NCI-H1048 (cell line): ENCODE results near the gene LCMT2.
A peak's percentile ranks its signal among the peaks of the same experiment; 100 is the strongest.
"Not testable (repeated sequence)": the region's sequence is repeated elsewhere in the genome, so short reads cannot be mapped to it uniquely, and the experiment has no call there.

Experiments
- DNase-seq: peaks from one replicate; lab custom pipeline; 2025; lab: John Stamatoyannopoulos, UW

The LCMT2 gene

DNA sequence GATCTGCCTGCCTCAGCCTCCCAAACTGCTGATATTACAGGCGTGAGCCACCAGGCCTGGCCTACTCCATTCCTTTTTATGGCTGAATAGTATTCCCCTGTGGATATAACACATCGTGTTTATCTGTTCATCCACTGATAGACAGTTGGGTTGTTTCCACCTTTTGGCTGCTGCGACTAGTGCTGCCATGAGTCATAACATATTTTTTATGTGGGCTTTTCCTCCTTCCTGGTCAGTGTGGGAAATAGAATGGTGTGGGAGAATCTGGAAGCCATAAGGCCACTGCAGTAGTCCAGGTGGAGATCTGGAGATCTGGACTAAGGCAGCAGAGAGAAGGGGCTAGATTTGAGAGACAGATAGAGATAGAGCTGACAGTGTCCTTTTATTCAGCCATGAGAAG is 16.2 kb downstream of the LCMT2 start:
- DNase-seq: no peak

DNA sequence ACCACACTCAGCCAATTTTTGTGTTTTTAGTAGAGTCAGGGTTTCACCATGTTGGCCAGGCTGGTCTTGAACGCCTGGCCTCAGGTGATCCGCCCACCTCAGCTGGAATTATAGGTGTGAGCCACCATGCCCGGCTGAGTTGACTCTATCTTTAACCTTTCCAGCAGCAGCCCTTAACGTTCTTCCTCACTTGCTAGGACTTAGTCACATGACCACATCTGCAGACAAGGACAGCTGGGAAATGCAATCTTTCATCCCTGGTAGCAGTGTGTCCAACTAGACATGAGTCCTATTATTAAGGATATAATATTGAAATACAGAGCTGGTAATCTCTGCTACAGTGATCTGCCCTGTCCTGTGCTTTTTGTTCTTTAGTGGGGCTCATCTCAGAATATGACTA is 18.0 kb downstream of the LCMT2 start:
- DNase-seq: no peak

DNA sequence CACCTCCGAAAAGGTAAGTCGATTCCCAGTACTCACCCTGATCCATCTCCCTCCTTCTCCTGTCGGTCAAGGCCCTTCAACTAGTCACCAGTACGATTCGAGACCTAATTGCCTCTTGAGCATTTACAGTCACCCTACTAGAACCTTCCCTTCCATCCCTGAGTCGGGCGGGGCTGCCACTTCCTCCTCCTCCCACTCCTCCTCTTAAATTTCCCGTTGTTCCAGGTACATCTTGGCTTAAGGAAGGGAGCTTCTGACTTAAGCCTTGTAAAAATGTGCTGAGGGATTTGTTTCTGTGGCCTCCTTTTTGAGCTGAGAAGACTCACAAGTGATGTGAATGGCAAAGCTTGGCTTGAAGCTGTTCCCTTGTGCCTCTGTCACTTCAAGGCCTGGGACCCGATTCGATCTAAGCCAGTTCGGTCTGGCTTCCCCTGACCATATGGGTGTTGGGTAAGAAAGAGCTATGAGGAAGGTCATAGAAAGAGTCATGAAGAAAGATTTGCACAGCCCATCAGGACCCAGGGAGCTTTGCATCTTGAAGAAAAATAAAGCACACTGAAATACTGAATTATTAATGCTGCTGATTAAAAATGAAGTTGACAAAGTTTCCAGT is 28.1 kb downstream of the LCMT2 start, which contains the start of gene TGM7:
TGM7 (minus strand) TSS at position 51 of the 613 bp plus-strand sequence.
- DNase-seq: no peak

DNA sequence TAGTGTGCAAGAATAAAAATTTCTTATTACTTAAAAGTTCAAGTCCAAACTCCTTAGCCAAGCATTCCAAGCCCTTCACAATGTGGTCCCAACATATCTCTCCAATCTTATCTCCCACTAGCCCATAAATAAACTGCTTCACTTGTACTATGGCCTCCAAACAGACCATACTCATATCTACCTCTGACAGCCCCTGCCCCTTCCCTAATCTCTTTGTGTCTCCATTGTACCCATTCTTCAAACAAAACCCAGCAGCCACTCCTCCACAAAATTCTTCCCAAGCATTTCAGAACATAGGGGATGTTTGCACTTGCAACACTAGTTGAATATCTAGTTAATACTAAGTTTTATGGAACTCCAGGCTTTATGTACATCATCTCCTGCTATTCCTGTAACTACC is 30.5 kb downstream of the LCMT2 start:
- no peak for DNase-seq

DNA sequence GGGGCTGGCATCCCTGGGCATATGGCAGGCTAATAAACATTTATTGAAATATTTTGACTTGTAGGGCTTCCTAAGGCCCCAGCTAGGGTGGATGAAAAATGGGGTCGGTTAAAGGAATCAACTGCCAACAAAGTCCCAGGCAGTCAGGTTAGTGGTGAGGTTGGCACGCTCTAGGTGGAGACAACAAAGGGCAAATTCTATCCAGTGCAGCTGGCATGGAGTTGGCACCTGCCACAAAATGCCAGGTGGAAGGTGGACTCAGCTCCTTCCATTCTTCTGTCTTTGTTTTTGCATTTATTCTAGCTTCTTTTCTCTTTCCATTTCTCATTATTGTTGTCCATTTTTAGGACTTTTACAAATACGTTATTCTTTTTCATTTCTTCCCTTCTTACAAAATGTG is 31.0 kb downstream of the LCMT2 start:
- DNase-seq: no peak

DNA sequence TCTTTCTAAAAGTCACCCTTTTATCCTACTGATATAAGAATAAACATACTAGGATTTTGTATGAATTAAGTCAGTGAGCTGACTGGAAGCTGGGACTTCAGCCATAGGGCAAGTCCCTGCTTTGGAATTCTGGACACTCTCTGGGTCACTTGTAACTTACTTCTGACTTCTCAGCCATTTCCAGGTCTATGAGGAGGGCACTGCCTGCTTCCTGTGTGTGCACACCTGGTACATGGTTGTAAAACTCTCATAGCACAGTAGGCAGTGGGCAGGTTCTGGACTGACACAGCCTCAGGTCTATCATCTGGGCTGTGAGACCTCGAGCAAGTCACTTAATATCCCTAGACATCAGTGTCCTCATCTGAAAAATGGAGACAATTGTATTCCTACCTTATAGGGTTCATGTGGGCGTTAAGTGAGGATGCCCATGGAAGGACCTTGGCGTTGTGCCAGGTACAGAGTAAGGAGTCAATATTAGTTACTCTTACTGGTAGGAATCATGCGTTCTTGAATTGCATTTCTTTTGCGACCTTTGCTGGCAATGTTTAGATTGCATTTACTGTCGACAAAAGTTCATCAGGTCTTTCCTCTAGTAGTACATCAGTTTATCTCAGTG is 36.2 kb downstream of the LCMT2 start:
- DNase-seq: no peak

DNA sequence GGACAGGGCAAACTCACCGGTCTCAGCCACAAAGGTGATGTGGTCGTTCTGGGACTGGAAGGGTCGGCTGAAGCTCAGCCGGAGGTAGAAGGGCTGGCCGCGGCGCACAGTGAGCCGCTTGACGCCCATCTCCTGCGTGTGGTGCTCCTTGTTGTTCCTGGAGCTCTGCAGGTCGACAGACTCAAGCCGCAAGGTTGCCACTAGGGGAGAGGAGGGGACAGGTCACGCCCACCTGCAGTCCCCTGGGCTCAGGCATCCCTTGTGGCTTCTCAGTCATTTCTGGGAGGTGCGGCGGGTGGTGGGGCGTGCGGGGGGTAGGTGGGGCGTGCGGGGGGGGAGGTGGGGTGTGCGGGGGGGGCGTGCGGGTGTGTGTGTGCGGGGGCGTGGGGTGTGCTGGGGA is 36.9 kb downstream of the LCMT2 start:
- DNase-seq: no peak

DNA sequence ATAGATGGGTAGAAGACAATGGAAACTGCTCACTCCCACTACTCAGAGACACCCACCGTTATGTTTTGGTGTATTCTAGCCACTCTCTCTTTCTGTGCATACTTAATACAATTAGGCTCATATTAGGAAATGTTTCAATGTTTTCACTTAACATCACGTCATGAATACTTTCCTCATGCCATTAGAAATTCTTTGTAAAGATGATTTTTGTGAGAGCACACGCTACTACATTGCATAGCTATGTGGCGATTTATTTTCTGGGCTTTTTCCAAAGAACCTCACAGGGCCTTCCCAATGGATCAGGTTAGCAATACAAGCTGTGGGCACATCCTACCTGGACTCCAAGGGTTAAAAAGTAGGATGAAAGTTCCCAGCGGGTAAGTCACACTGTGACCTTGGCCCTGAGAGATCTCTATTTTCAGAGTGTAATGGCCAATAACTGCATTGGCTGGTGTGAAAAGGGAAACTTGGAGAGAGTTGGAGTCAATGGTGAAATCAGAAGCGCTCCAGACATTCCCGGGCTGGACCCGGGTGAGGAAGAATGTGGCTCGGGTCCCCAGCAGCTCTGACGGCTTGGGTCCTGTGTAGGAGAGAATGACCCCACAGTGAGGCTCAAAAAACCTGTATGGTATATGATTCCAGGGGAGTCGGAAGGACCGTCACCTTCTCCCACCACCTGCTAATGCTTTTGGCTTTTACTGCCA is 37.8 kb downstream of the LCMT2 start:
- no peak for DNase-seq

DNA sequence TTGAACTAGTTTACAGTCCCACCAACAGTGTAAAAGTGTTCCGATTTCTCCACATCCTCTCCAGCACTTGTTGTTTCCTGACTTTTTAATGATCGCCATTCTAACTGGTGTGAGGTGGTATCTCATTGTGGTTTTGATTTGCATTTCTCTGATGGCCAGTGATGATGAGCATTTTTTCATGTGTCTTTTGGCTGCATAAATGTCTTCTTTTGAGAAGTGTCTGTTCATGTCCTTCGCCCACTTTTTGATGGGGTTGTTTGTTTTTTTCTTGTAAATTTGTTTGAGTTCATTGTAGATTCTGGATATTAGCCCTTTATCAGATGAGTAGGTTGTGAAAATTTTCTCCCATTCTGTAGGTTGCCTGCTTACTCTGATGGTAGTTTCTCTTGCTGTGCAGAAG is 40.7 kb downstream of the LCMT2 start:
- DNase-seq: not testable (repeated sequence)

DNA sequence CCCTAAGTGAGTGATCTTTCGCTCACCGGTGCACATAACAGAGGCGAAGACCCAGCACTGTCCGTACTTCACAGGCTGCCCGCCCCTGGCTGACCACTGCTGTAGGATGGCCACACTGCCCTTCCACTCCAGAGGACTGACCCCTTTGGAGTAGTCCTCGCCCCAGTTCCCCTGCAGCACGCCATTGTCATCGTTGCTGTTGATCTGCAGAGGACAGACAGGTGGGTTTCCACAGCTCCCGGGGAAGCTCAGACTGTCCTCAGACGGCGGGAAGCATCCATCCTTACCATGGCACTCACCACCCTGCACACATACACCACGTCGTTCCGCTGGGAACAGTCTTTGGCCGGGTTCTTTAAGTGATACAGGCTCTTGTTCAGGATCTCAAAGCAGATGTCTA is 43.1 kb downstream of the LCMT2 start:
- DNase-seq: no peak

DNA sequence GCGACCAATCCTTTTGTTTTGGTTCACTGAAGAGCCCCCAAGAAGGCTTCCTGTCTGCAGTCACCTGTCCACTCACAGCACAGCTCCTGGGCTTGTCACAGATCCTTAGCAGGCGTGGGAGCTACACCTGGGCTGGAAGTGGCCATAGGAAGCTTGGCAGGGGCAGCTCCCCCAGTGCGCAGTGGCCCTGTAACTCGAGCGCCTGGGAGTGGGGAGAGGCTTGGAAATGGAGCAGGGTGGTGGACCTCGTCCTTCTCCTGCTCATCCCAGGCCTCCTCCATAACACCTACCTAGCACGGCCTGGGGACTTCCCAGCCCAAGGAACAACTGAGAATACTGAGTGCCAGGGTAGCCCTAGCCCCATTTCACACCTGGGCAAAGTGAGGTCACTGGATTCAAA is 44.3 kb downstream of the LCMT2 start:
- DNase-seq: no peak

DNA sequence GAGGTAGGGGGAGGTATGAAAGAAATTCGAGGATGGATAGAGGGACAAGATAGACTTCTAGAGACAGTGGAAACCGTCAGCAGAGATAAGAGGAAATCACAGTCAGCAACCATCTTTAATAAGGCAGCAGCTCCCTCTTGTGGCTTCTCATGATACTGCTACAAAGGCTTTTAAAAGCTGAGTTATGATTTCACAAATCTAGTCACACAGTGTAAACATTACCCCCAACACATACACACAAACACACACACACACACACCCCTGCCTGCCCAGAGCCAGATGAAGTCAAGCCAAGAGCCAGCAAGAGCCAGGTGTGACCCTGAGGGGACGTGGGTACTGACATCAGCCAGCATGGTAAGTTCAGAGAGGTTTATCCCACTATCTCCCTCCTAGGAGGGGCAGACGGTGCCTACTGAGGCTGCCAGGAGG is 44.8 kb downstream of the LCMT2 start:
- peak; percentile 1 for DNase-seq

DNA sequence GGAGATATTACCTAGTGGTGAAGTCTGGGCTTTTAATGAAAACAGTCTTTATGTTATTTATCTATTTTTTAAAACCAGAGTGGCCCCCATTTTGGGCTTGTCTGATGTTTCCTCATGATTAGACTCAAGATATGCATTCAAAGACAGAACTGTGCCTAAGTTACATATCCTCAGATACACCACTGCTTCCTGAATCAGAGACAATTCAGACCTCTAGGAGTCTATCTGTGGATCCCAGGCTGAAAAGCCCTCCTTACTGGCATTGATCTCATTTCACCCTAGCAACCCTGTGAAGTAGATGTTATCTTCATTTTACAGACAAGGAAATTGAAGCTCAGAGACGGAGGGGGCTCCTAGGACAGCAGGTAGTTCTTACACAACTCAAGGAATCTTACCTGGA is 46.8 kb downstream of the LCMT2 start:
- DNase-seq: no peak

DNA sequence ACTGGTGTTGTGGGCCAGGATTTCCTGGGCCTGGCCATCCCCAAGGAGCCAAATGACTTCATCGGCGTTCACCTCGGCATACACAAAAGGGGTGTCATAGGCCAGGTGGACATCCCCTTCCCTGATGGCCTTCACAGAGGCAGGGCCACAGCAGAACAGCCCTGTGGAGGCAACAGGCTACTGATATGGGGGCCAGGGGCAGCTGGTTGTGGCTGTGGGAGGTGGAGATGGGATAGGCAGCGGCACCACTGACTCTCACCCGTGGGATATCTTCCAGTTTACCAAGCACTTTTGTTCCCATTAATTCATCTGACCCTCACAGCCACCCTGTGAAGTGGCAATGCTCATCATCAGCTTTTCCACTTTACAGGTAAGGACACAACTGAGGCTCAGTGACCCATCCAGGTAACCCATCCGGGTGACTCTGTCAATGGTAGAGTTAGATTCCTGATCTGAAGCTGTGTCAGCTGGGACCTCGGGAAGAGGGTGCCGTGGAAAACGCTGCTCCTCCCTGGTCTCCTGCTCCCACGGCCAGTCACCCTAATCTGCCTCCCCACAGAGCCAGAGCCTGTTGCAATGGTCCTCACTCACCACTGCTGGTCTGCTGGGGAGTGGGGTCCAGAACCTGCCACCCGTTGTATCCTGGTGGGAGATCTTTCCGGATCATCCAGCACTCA is 48.3 kb downstream of the LCMT2 start:
- no peak for DNase-seq

DNA sequence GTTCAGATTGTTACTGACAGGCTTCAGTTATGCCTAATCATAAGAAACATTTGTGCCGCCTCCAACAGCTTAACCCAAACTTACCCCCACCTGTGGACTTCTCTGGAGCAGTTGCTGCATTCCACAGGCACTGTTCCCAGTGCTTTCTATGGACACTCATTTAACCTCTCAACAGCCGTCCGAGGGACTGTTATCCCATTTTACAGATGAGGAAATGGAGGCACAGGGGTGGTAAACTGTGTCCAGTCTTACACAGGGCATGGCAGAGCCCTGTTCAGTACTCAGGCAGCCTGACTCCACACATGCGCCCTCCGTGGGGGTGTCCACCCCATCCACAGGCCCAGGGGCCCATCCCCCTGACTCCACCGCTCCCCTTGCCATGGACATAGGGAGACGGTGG is 49.4 kb downstream of the LCMT2 start:
- no peak for DNase-seq

DNA sequence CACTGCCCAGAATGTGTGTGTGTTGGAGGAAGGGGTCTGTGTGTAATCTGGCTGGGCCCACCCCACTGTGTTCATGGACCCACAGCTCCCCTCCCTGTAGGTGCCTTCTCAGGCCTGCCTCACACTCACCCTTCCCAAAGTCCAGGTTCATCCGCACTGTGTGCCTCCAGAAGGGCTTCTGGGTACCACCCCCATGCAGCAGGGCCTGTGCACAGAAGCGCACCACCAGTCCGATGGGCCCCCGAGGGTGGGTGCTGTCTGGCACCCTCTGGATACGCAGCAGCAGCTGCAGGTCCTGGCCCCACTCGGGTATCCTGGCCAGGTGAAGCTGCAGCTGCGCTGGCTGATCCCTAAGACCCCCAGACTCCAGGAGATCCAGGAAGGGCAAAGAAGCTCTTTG is 50.9 kb downstream of the LCMT2 start:
- DNase-seq: no peak

DNA sequence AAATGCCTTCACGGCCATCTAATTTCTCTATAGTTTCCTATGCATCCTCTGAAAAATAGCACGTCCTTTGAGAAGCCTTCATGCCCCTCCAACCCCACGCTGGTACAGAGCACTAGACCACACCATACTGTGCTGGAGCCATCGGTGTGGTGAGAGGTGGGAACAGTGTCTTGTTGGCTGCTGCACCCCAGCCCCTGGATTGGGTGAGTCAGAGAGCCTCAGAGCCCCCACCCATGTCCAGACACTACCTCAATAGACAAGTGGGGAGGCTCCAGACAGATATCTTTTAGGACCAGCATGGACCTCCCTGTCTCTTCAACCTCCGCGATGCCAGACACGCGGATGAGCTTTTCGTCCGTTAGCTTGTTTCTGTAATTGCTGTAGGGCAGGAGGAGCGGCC is 51.5 kb downstream of the LCMT2 start:
- DNase-seq: no peak

DNA sequence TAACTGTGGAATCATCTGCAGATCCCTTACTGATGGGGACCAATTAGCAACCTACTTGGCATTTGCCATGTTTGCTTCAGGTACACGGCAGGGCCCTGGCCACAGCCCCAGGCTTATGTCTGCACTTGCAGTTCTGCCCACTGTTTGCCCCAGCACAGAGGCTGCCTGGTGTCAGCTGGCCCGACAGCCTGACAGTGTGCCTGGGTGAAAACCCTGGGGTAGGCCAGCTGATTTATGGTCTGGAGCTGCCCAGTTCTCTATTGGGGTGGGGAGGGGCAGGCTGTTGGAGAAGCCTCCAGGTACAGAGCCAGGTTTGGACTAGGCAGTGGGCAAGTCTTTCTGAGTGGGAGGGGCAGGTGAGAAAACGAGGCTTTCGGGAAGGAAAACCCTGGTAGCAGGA is 52.5 kb downstream of the LCMT2 start:
- no peak for DNase-seq

DNA sequence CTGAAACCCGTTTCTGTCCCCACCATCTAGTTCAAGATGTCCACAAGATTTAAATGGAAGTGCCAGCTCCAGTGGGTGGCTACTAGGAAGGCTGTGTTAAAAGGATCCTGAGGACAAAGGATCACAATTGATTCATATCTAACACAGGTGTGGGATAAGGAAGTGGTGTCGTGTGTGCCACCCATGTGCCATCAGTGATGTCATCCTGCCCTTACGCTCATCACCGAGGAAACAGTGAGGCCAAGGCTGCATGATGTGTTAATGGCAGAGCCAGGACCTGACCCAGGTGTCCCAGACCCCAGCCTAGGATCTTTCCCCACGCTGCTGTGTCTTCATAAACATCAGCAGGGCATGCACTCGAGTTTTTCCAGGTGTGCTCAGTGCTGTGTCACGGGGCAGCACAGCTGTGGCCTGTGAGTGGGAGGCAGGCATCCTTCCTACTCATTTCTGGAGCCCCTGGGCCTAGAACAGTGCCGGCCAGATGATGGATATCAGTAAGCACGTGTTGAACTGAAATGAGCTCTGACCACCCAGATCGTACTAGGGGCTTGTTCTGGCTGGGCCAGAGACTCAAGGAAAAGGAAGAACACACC is 53.0 kb downstream of the LCMT2 start:
- no peak for DNase-seq

DNA sequence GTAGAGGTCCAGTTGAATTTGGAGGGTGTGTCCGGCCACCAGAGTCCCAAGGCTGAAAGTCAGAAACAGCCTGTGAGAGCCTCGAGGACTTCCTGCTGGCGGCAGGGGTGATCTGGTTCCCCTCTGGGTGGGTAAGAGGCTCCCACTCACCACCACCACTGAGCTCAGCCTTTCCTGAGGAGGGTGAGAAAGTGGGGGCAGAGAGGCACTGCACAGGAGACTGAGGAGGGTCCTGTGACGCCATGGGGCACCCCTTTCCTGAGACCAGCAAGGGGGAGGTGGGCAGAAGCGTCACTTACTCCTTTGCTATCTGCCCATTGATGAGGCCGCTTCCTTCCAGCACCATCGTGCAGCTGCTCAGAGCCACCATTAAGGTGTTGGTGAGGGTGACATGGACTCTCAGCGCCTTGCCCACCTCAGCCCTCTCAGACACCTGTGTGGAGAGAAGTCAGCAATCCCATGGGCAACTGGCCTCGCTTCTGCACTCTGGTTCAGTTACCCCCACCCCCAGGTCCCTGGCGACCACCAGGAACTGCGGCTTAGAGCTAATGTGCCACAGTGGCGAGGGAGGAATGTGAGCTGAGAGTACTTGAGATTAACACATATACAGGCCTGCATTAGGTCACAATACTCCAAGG is 53.7 kb downstream of the LCMT2 start:
- no peak for DNase-seq

DNA sequence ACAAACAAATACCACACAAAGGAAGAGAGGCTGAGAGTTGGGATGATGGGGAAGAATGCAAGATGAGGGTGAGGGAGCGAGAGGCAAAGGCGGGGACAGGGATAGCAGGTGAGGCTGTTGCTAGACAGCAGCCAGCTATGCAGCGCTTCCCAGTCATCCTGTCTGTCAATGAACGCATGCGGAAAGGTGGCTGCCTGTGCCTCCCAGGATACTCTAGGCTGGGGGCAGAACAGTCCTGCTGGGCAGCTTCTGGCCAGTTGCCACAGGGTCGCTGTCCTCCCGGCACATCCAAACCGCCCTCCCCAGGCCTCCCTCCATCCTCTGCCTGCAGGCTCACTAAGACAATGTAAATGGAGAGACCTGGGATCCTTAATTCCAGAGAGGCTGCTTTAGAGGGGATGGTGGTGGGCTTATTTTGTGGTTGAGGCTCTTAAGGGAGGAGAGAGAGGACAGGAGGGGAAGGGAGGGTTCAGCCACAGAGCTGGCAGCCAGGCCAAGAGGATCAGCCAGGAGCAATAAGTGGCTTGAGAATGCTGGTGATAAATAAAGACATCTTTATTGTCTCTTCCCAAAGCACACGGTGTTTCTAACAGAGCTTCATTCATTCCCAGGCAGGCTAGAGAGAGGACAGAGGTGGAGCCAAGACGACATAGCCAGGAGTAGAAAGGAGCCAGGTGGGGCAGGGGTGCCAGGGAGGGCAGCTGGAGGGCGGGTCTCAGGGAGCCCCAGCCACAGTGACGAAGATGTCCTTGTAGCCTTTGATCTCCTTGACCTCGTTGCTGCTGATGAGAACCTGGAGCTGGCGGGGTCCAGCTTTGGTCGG is 54.4 kb downstream of the LCMT2 start:
- no peak for DNase-seq
